Erythroblast (primary cell): ENCODE results near the gene C9orf50.
A peak's percentile ranks its signal among the peaks of the same experiment; 100 is the strongest.

ENCODE experiments used
- DNase-seq, 2 experiments: peaks; one replicate each; lab custom pipeline; 2025; lab: John Stamatoyannopoulos, UW
- GATA1 ChIP-seq: IDR thresholded peaks from 2 replicates; pipeline ENCODE4 v1.6.1; 2011; ENCODE audit warnings: low read depth, mild to moderate bottlenecking, control low read depth, low read length, moderate library complexity
- POLR2A ChIP-seq: IDR thresholded peaks from 2 replicates; pipeline ENCODE4 v1.6.1; 2011; ENCODE audit warnings: mild to moderate bottlenecking, low read length

Gene C9orf50

GRCh38 chr9:129575818-129576217, 45.1 kb downstream of the C9orf50 start:
- no peak for TF ChIP-seq GATA1
- no peak for TF ChIP-seq POLR2A
- DNase-seq = no peak

- no peak for DNase-seq
- no peak for TF ChIP-seq GATA1
- no peak for TF ChIP-seq POLR2A
Observed at GRCh38 chr9:129574911-129575585, 45.9 kb downstream of the C9orf50 start.

GRCh38 chr9:129573977-129574376, 46.9 kb downstream of the C9orf50 start:
- no peak for DNase-seq

GRCh38 chr9:129572517-129572916, 48.4 kb downstream of the C9orf50 start:
- no peak for DNase-seq
- no peak for TF ChIP-seq GATA1
- TF ChIP-seq POLR2A = no peak

More at GRCh38 chr9:129573977-129574376, 46.9 kb downstream of the C9orf50 start:
- no peak for TF ChIP-seq GATA1
- no peak for TF ChIP-seq POLR2A

- TF ChIP-seq POLR2A (no peak), GATA1 (no peak)
- DNase-seq = no peak
Observed at GRCh38 chr9:129572052-129572425, 48.9 kb downstream of the C9orf50 start.

- no peak for DNase-seq
- TF ChIP-seq POLR2A (no peak), GATA1 (no peak)
Observed at GRCh38 chr9:129571298-129572051, 49.4 kb downstream of the C9orf50 start.

- peak; percentile 49 to 68 for DNase-seq
Observed at GRCh38 chr9:129570450-129571297, 50.2 kb downstream of the C9orf50 start.

GRCh38 chr9:129569502-129570449, 51.1 kb downstream of the C9orf50 start:
- TF ChIP-seq GATA1 (no peak), POLR2A (no peak)
- peak in 1 of 2 experiments; percentile 23 for DNase-seq

More at GRCh38 chr9:129570450-129571297, 50.2 kb downstream of the C9orf50 start:
- TF ChIP-seq POLR2A (no peak), GATA1 (no peak)

GRCh38 chr9:129568560-129569501, 52.1 kb downstream of the C9orf50 start:
- TF ChIP-seq GATA1 (no peak), POLR2A (no peak)
- no peak for DNase-seq

GRCh38 chr9:129567842-129568559, 52.9 kb downstream of the C9orf50 start:
- no peak for TF ChIP-seq GATA1
- TF ChIP-seq POLR2A = no peak
- DNase-seq = no peak

GRCh38 chr9:129567329-129567728, 53.6 kb downstream of the C9orf50 start:
- no peak for TF ChIP-seq GATA1
- TF ChIP-seq POLR2A = no peak
- no peak for DNase-seq
